H1 (cell line): Measurements from ENCODE around the gene PAX6. TPM values are rescaled to one million over a fixed set of nuclear protein-coding genes. Genes with fewer than 3 reads are reported as not detected.

ENCODE experiments used
- RAD21 ChIP-seq, 2 experiments: IDR thresholded peaks in 1 of 2; conservative IDR thresholded peaks in 1 of 2; 2 replicates each; pipeline ENCODE4 v1.6.1; 2011; ENCODE audit warnings: low read depth in 2 of 2, low read length in 2 of 2, improper control_type of control experiment in 1 of 2, inconsistent platforms in 1 of 2, mild to moderate bottlenecking in 1 of 2, moderate library complexity in 1 of 2
- polyA plus RNA-seq, 7 experiments: library from polyadenylated mRNA; depleted of rRNA in 3 of 7; stranded (reverse) in 5 of 7; unstranded in 2 of 7; fragments of >200 nt in 5 of 7; fragments of 200-250 nt in 2 of 7; gene quantifications; 1 replicate in 5 of 7; 2 replicates in 1 of 7; 4 replicates in 1 of 7; pipeline versions ENCODE4 v1.2.1 to v1.2.3, GENCODE V29; 2011 to 2013; ENCODE audit warnings: missing spikeins in 2 of 7, mixed read lengths in 2 of 7
- total RNA-seq: library from RNA; stranded (reverse); fragmentation: NEBNext Ultra II Directional; extraction: Animal tissue kit (Norgen Biotek cat#: 25700); gene quantifications from 2 replicates; pipeline ENCODE4 v1.2.1, GENCODE V29; 2021

PAX6 gene
- total and polyA plus RNA-seq, 2 of the 8 experiments (the other 6 are each of a cell fraction or from before 2014, with no cell fraction given): 0.30 to 0.65 TPM

GRCh38 chr11:31814176-31814868 lies 3.2 kb upstream of the PAX6 start (continued):
- TF ChIP-seq RAD21 (IDR thresholded peaks at IDR 0.05 in 1 of 2, conservative IDR thresholded peaks at IDR 0.05 in 1 of 2; ENCODE audit: low read depth in 2 of 2, low read length in 2 of 2): no peak
